ENCODE results near the gene EFEMP1.
"Not testable (repeated sequence)": the region's sequence is repeated elsewhere in the genome, so short reads cannot be mapped to it uniquely, and the experiment has no call there.

EFEMP1 gene

GRCh38 chr2:55843994-55844345 lies 79.6 kb downstream of the EFEMP1 start:
- Histone ChIP-seq H3K4me1 (ENCODE audit: control insufficient read depth in 5 of 5, insufficient read depth in 5 of 5, low read length in 5 of 5) (peaks cover 0 to 17% (median 4%) of the 10 kb centered on the region in 5 donors), H3K36me3 (ENCODE audit: control insufficient read depth in 5 of 5, insufficient read depth in 5 of 5, low read length in 5 of 5) (no peaks in the 10 kb centered on the region), H3K27ac (ENCODE audit: low read depth, low read length) (no peak overlapping the region)

GRCh38 chr2:55843096-55843993 lies 80.2 kb downstream of the EFEMP1 start:
- peaks cover 0 to 17% (median 4%) of the 10 kb centered on the region in 5 donors for H3K4me1 ChIP-seq (ENCODE audit: control insufficient read depth in 5 of 5, insufficient read depth in 5 of 5, low read length in 5 of 5)
- no peak overlapping the region for H3K4me3 ChIP-seq (ENCODE audit: low read depth in 1 of 5, low read length in 5 of 5)
- H3K9me3 ChIP-seq (ENCODE audit: control insufficient read depth in 5 of 5, low read length in 5 of 5), result no peaks in the 10 kb centered on the region
- no peak overlapping the region for H3K9ac ChIP-seq (ENCODE audit: low read length in 5 of 5)
- H3K36me3 ChIP-seq (ENCODE audit: control insufficient read depth in 5 of 5, insufficient read depth in 5 of 5, low read length in 5 of 5), result no peaks in the 10 kb centered on the region
- H3K27ac ChIP-seq (ENCODE audit: low read depth, low read length), result no peak overlapping the region
- H3K27me3 ChIP-seq (ENCODE audit: control insufficient read depth in 5 of 5, insufficient read depth in 4 of 5, low read length in 5 of 5), result no peaks in the 10 kb centered on the region

More at GRCh38 chr2:55843994-55844345, 79.6 kb downstream of the EFEMP1 start:
- Histone ChIP-seq H3K9me3 (ENCODE audit: control insufficient read depth in 5 of 5, low read length in 5 of 5) (no peaks in the 10 kb centered on the region), H3K27me3 (ENCODE audit: control insufficient read depth in 5 of 5, insufficient read depth in 4 of 5, low read length in 5 of 5) (no peaks in the 10 kb centered on the region), H3K9ac (ENCODE audit: low read length in 5 of 5) (no peak overlapping the region), H3K4me3 (ENCODE audit: low read depth in 1 of 5, low read length in 5 of 5) (no peak overlapping the region)

- Histone ChIP-seq H3K36me3 (ENCODE audit: control insufficient read depth in 5 of 5, insufficient read depth in 5 of 5, low read length in 5 of 5) (no peaks in the 10 kb centered on the region), H3K4me1 (ENCODE audit: control insufficient read depth in 5 of 5, insufficient read depth in 5 of 5, low read length in 5 of 5) (peaks cover 0 to 17% (median 4%) of the 10 kb centered on the region in 5 donors), H3K9ac (ENCODE audit: low read length in 5 of 5) (no peak overlapping the region), H3K27me3 (ENCODE audit: control insufficient read depth in 5 of 5, insufficient read depth in 4 of 5, low read length in 5 of 5) (no peaks in the 10 kb centered on the region), H3K4me3 (ENCODE audit: low read depth in 1 of 5, low read length in 5 of 5) (no peak overlapping the region), H3K27ac (ENCODE audit: low read depth, low read length) (no peak overlapping the region), H3K9me3 (ENCODE audit: control insufficient read depth in 5 of 5, low read length in 5 of 5) (no peaks in the 10 kb centered on the region)
These were observed 81.5 kb downstream of the EFEMP1 start for GRCh38 chr2:55842046-55842445.

- H3K36me3 ChIP-seq (ENCODE audit: control insufficient read depth in 5 of 5, insufficient read depth in 5 of 5, low read length in 5 of 5), result no peaks in the 10 kb centered on the region
These were observed 83.1 kb downstream of the EFEMP1 start for GRCh38 chr2:55840460-55840859.

GRCh38 chr2:55839182-55839819 lies 84.3 kb downstream of the EFEMP1 start:
- no peaks in the 10 kb centered on the region for H3K36me3 ChIP-seq (ENCODE audit: control insufficient read depth in 5 of 5, insufficient read depth in 5 of 5, low read length in 5 of 5)
- no peak overlapping the region for H3K27ac ChIP-seq (ENCODE audit: low read depth, low read length)
- H3K9ac ChIP-seq (ENCODE audit: low read length in 5 of 5), result no peak overlapping the region
- H3K27me3 ChIP-seq (ENCODE audit: control insufficient read depth in 5 of 5, insufficient read depth in 4 of 5, low read length in 5 of 5), result no peaks in the 10 kb centered on the region
- peaks cover 0 to 7% (median 4%) of the 10 kb centered on the region in 5 donors for H3K4me1 ChIP-seq (ENCODE audit: control insufficient read depth in 5 of 5, insufficient read depth in 5 of 5, low read length in 5 of 5)
- no peaks in the 10 kb centered on the region for H3K9me3 ChIP-seq (ENCODE audit: control insufficient read depth in 5 of 5, low read length in 5 of 5)
- H3K4me3 ChIP-seq (ENCODE audit: low read depth in 1 of 5, low read length in 5 of 5), result no peak overlapping the region

More at GRCh38 chr2:55840460-55840859, 83.1 kb downstream of the EFEMP1 start:
- Histone ChIP-seq H3K9me3 (ENCODE audit: control insufficient read depth in 5 of 5, low read length in 5 of 5) (no peaks in the 10 kb centered on the region), H3K27me3 (ENCODE audit: control insufficient read depth in 5 of 5, insufficient read depth in 4 of 5, low read length in 5 of 5) (no peaks in the 10 kb centered on the region), H3K9ac (ENCODE audit: low read length in 5 of 5) (no peak overlapping the region), H3K4me3 (ENCODE audit: low read depth in 1 of 5, low read length in 5 of 5) (no peak overlapping the region), H3K27ac (ENCODE audit: low read depth, low read length) (no peak overlapping the region), H3K4me1 (ENCODE audit: control insufficient read depth in 5 of 5, insufficient read depth in 5 of 5, low read length in 5 of 5) (peaks cover 0 to 14% (median 4%) of the 10 kb centered on the region in 5 donors)

GRCh38 chr2:55838653-55839052 lies 84.9 kb downstream of the EFEMP1 start:
- Histone ChIP-seq H3K4me1 (ENCODE audit: control insufficient read depth in 5 of 5, insufficient read depth in 5 of 5, low read length in 5 of 5) (peaks cover 0 to 5% (median under 1%) of the 10 kb centered on the region in 5 donors), H3K27me3 (ENCODE audit: control insufficient read depth in 5 of 5, insufficient read depth in 4 of 5, low read length in 5 of 5) (no peaks in the 10 kb centered on the region), H3K27ac (ENCODE audit: low read depth, low read length) (no peak overlapping the region)

GRCh38 chr2:55838117-55838516 lies 85.5 kb downstream of the EFEMP1 start:
- H3K4me3 ChIP-seq (ENCODE audit: low read depth in 1 of 5, low read length in 5 of 5); H3K27me3 ChIP-seq (ENCODE audit: control insufficient read depth in 5 of 5, insufficient read depth in 4 of 5, low read length in 5 of 5); H3K9me3 ChIP-seq (ENCODE audit: control insufficient read depth in 5 of 5, low read length in 5 of 5); H3K9ac ChIP-seq (ENCODE audit: low read length in 5 of 5); H3K27ac ChIP-seq (ENCODE audit: low read depth, low read length); H3K36me3 ChIP-seq (ENCODE audit: control insufficient read depth in 5 of 5, insufficient read depth in 5 of 5, low read length in 5 of 5); H3K4me1 ChIP-seq (ENCODE audit: control insufficient read depth in 5 of 5, insufficient read depth in 5 of 5, low read length in 5 of 5): not testable (repeated sequence)

More at GRCh38 chr2:55838653-55839052, 84.9 kb downstream of the EFEMP1 start:
- H3K9me3 ChIP-seq (ENCODE audit: control insufficient read depth in 5 of 5, low read length in 5 of 5), result no peaks in the 10 kb centered on the region
- no peak overlapping the region for H3K9ac ChIP-seq (ENCODE audit: low read length in 5 of 5)
- no peaks in the 10 kb centered on the region for H3K36me3 ChIP-seq (ENCODE audit: control insufficient read depth in 5 of 5, insufficient read depth in 5 of 5, low read length in 5 of 5)
- H3K4me3 ChIP-seq (ENCODE audit: low read depth in 1 of 5, low read length in 5 of 5), result no peak overlapping the region

GRCh38 chr2:55837073-55837472 lies 86.5 kb downstream of the EFEMP1 start:
- Histone ChIP-seq H3K4me1 (ENCODE audit: control insufficient read depth in 5 of 5, insufficient read depth in 5 of 5, low read length in 5 of 5) (peaks cover 0 to 5% (median 0%) of the 10 kb centered on the region in 5 donors), H3K9ac (ENCODE audit: low read length in 5 of 5) (no peak overlapping the region), H3K27ac (ENCODE audit: low read depth, low read length) (no peak overlapping the region), H3K4me3 (ENCODE audit: low read depth in 1 of 5, low read length in 5 of 5) (no peak overlapping the region), H3K36me3 (ENCODE audit: control insufficient read depth in 5 of 5, insufficient read depth in 5 of 5, low read length in 5 of 5) (no peaks in the 10 kb centered on the region), H3K9me3 (ENCODE audit: control insufficient read depth in 5 of 5, low read length in 5 of 5) (no peaks in the 10 kb centered on the region), H3K27me3 (ENCODE audit: control insufficient read depth in 5 of 5, insufficient read depth in 4 of 5, low read length in 5 of 5) (no peaks in the 10 kb centered on the region)

GRCh38 chr2:55831671-55832410 lies 91.7 kb downstream of the EFEMP1 start:
- not testable (repeated sequence) for H3K27ac ChIP-seq (ENCODE audit: low read depth, low read length); H3K9ac ChIP-seq (ENCODE audit: low read length in 5 of 5); H3K4me3 ChIP-seq (ENCODE audit: low read depth in 1 of 5, low read length in 5 of 5); H3K9me3 ChIP-seq (ENCODE audit: control insufficient read depth in 5 of 5, low read length in 5 of 5); H3K4me1 ChIP-seq (ENCODE audit: control insufficient read depth in 5 of 5, insufficient read depth in 5 of 5, low read length in 5 of 5); H3K36me3 ChIP-seq (ENCODE audit: control insufficient read depth in 5 of 5, insufficient read depth in 5 of 5, low read length in 5 of 5); H3K27me3 ChIP-seq (ENCODE audit: control insufficient read depth in 5 of 5, insufficient read depth in 4 of 5, low read length in 5 of 5)

GRCh38 chr2:55827855-55828254 lies 95.7 kb downstream of the EFEMP1 start:
- Histone ChIP-seq H3K27me3 (ENCODE audit: control insufficient read depth in 5 of 5, insufficient read depth in 4 of 5, low read length in 5 of 5) (no peaks in the 10 kb centered on the region), H3K4me3 (ENCODE audit: low read depth in 1 of 5, low read length in 5 of 5) (no peak overlapping the region), H3K9me3 (ENCODE audit: control insufficient read depth in 5 of 5, low read length in 5 of 5) (no peaks in the 10 kb centered on the region), H3K27ac (ENCODE audit: low read depth, low read length) (no peak overlapping the region), H3K36me3 (ENCODE audit: control insufficient read depth in 5 of 5, insufficient read depth in 5 of 5, low read length in 5 of 5) (no peaks in the 10 kb centered on the region), H3K9ac (ENCODE audit: low read length in 5 of 5) (no peak overlapping the region), H3K4me1 (ENCODE audit: control insufficient read depth in 5 of 5, insufficient read depth in 5 of 5, low read length in 5 of 5) (no peaks in the 10 kb centered on the region)

Data from subcutaneous abdominal adipose tissue (tissue), 5 donors.